NCI-H510A treated with DMSO at 0.1 percent for 48 hours (cell line): ENCODE measurements around the gene CHKA.

Source experiments
- DNase-seq: peaks from one replicate; lab custom pipeline; 2025; lab: John Stamatoyannopoulos, UW

Gene CHKA

GRCh38 chr11:68031144-68031464 lies 90.1 kb downstream of the CHKA start:
- DNase-seq, result no peak

GRCh38 chr11:68030318-68031143 lies 90.7 kb downstream of the CHKA start, which contains the start of gene NDUFS8:
NDUFS8 (plus strand) TSS chr11:68030681; CDS start chr11:68032152, 1,471 bp downstream.
- peak; percentile 99 for DNase-seq

GRCh38 chr11:68028802-68029545 lies 92.2 kb downstream of the CHKA start:
- no peak for DNase-seq

GRCh38 chr11:68027667-68028066 lies 93.5 kb downstream of the CHKA start:
- DNase-seq, result no peak

- peak; percentile 57 for DNase-seq
These were observed 94.6 kb downstream of the CHKA start for GRCh38 chr11:68026391-68027105.

GRCh38 chr11:68025047-68025446 lies 96.1 kb downstream of the CHKA start:
- DNase-seq, result peak; percentile 36

- no peak for DNase-seq
These were observed 96.7 kb downstream of the CHKA start for GRCh38 chr11:68024508-68024907.

GRCh38 chr11:68022531-68022930 lies 98.7 kb downstream of the CHKA start:
- no peak for DNase-seq

GRCh38 chr11:68021167-68021787 lies 99.9 kb downstream of the CHKA start:
- peak; percentile 33 for DNase-seq

- DNase-seq, result no peak
These were observed 100.6 kb downstream of the CHKA start for GRCh38 chr11:68020575-68020974.

GRCh38 chr11:68019486-68019885 lies 101.7 kb downstream of the CHKA start:
- DNase-seq, result no peak

- DNase-seq, result no peak
These were observed 102.4 kb downstream of the CHKA start for GRCh38 chr11:68018730-68019190.

- DNase-seq, result no peak
These were observed 103.0 kb downstream of the CHKA start for GRCh38 chr11:68017980-68018729.

- no peak for DNase-seq
These were observed 104.0 kb downstream of the CHKA start for GRCh38 chr11:68016904-68017817.

- no peak for DNase-seq
These were observed 104.9 kb downstream of the CHKA start for GRCh38 chr11:68016161-68016903.

- no peak for DNase-seq
These were observed 105.7 kb downstream of the CHKA start for GRCh38 chr11:68015467-68015866.

- DNase-seq, result no peak
These were observed 106.2 kb downstream of the CHKA start for GRCh38 chr11:68014947-68015447.

- DNase-seq, result peak; percentile 28
These were observed 106.8 kb downstream of the CHKA start for GRCh38 chr11:68014157-68014946.
